CD14-positive monocyte (primary cell): Measurements from ENCODE around the gene SLC7A8. TPM values are rescaled to one million over a fixed set of nuclear protein-coding genes. Genes with fewer than 3 reads are reported as not detected.

Source experiments
- DNase-seq, 3 donors: peaks; one replicate each; pipeline ENCODE4 v3.0.0-alpha.2; 2011 to 2022
- H2AFZ ChIP-seq: 2 replicates; pipeline ENCODE4 v1.6.0; 2012; ENCODE audit warnings: mild to moderate bottlenecking, low read depth, low read length, inconsistent platforms; ENCODE audit not compliant: insufficient read depth, poor library complexity, severe bottlenecking
- H3K27ac ChIP-seq, 2 donors: 1 replicate in 1 of 2; 2 replicates in 1 of 2; pipeline ENCODE4 v1.5.1; 2012 to 2013; ENCODE audit warnings: low read length in 2 of 2, control low read depth in 1 of 2, inconsistent platforms in 1 of 2, low read depth in 1 of 2, mild to moderate bottlenecking in 1 of 2
- H3K27me3 ChIP-seq, 2 donors: one replicate each; pipeline versions ENCODE4 v1.6.0 to v1.6.1; 2011 to 2013; ENCODE audit warnings: low read length in 2 of 2; ENCODE audit not compliant: control insufficient read depth in 2 of 2, insufficient read depth in 2 of 2
- H3K36me3 ChIP-seq, 2 donors: replicated peaks in 1 of 2; 1 replicate in 1 of 2; 2 replicates in 1 of 2; pipeline versions ENCODE4 v1.5.1 to v1.6.1; 2012 to 2013; ENCODE audit warnings: low read length in 2 of 2, control low read depth in 1 of 2, inconsistent platforms in 1 of 2, mild to moderate bottlenecking in 1 of 2; ENCODE audit not compliant: insufficient read depth in 2 of 2, control insufficient read depth in 1 of 2
- H3K4me1 ChIP-seq, 2 donors: 1 replicate in 1 of 2; 2 replicates in 1 of 2; pipeline versions ENCODE4 v1.5.1 to v1.6.1; 2012 to 2013; ENCODE audit warnings: low read length in 2 of 2, control low read depth in 1 of 2, inconsistent platforms in 1 of 2, mild to moderate bottlenecking in 1 of 2, moderate library complexity in 1 of 2; ENCODE audit not compliant: insufficient read depth in 2 of 2, control insufficient read depth in 1 of 2
- H3K4me2 ChIP-seq: replicated peaks from 2 replicates; pipeline ENCODE3; 2012; ENCODE audit warnings: low read length, moderate library complexity, mild to moderate bottlenecking; ENCODE audit not compliant: poor library complexity, severe bottlenecking; ENCODE audit errors: extremely low read depth
- H3K4me3 ChIP-seq, 3 experiments: fragments of 200-600 bp in 1 of 3; sonication (generic) in 1 of 3; replicated peaks in 1 of 3; 1 replicate in 2 of 3; 2 replicates in 1 of 3; pipeline ENCODE4 v1.5.1; 2011 to 2013; ENCODE audit warnings: low read length in 3 of 3, mild to moderate bottlenecking in 3 of 3, control low read depth in 2 of 3, low read depth in 2 of 3, inconsistent platforms in 1 of 3, moderate library complexity in 1 of 3
- H3K79me2 ChIP-seq: 2 replicates; pipeline ENCODE4 v1.6.0; 2012; ENCODE audit warnings: mild to moderate bottlenecking, control low read depth, inconsistent platforms, low read length, moderate library complexity; ENCODE audit not compliant: insufficient read depth
- H3K9ac ChIP-seq: 2 replicates; pipeline ENCODE4 v1.6.0; 2017; ENCODE audit warnings: low read length, mild to moderate bottlenecking; ENCODE audit not compliant: insufficient read depth, poor library complexity, severe bottlenecking
- H3K9me3 ChIP-seq, 2 donors: replicated peaks in 1 of 2; 1 replicate in 1 of 2; 2 replicates in 1 of 2; pipeline versions ENCODE4 v1.5.1 to v1.6.1; 2012 to 2013; ENCODE audit warnings: low read length in 2 of 2, control low read depth in 1 of 2; ENCODE audit not compliant: control insufficient read depth in 1 of 2, insufficient read depth in 1 of 2
- H4K20me1 ChIP-seq: 2 replicates; pipeline ENCODE4 v1.6.0; 2012; ENCODE audit warnings: mild to moderate bottlenecking, low read length, control low read depth, moderate library complexity; ENCODE audit not compliant: insufficient read depth
- H3K27ac Mint-ChIP-seq, 7 donors: one replicate each; pipeline ENCODE4 v1.8.0; 2020; ENCODE audit warnings: mild to moderate bottlenecking in 7 of 7, mixed read lengths in 7 of 7, moderate library complexity in 6 of 7, inconsistent platforms in 2 of 7
- H3K27me3 Mint-ChIP-seq, 3 donors: one replicate each; pipeline ENCODE4 v1.8.0; 2021 to 2022; ENCODE audit warnings: low read depth in 3 of 3, mild to moderate bottlenecking in 3 of 3, mixed read lengths in 3 of 3, moderate library complexity in 3 of 3, inconsistent platforms in 1 of 3
- H3K36me3 Mint-ChIP-seq, 2 donors: one replicate each; pipeline ENCODE4 v1.8.0; 2020; ENCODE audit warnings: mixed read lengths in 2 of 2, inconsistent platforms in 1 of 2, mild to moderate bottlenecking in 1 of 2
- H3K4me1 Mint-ChIP-seq: one replicate; pipeline ENCODE4 v1.8.0; 2020; ENCODE audit warnings: mild to moderate bottlenecking, mixed read lengths
- H3K4me3 Mint-ChIP-seq, 2 donors: one replicate each; pipeline ENCODE4 v1.8.0; 2020; ENCODE audit warnings: mild to moderate bottlenecking in 2 of 2, mixed read lengths in 2 of 2, moderate library complexity in 1 of 2
- H3K9me3 Mint-ChIP-seq, 7 donors: one replicate each; pipeline ENCODE4 v1.8.0; 2020 to 2022; ENCODE audit warnings: mixed read lengths in 7 of 7, mild to moderate bottlenecking in 6 of 7, moderate library complexity in 6 of 7, inconsistent platforms in 2 of 7
- WGBS: methylation state at CpG from one replicate; pipeline ENCODE4 v1.1.5; 2013; ENCODE audit warnings: missing lambda C conversion rate; ENCODE audit not compliant: insufficient coverage; 5-methylcytosine and 5-hydroxymethylcytosine counted together
- intact Hi-C, 2 donors: fragments of 100-400 bp; cut with micrococcal nuclease; formaldehyde crosslinking; loops; one replicate each; pipeline versions ENCODE4 v1.15.0 to v1.15.1; 2023
- polyA plus RNA-seq, 3 donors: library from polyadenylated mRNA; depleted of rRNA in 1 of 3; unstranded in 2 of 3; stranded (reverse) in 1 of 3; fragments of 300-500 nt in 2 of 3; fragments of >200 nt in 1 of 3; fragmentation: Illumina TruSeq in 2 of 3; gene quantifications; 1 replicate in 2 of 3; 2 replicates in 1 of 3; pipeline ENCODE4 v1.2.3, GENCODE V29; 2012 to 2021
- TF ChIP-seq, protein P1 (sequence below): fragments of 200-600 bp; IDR thresholded peaks from one replicate; pipeline ENCODE4 v1.8.0; 2022; ENCODE audit warnings: antibody characterized with exemption, mild to moderate bottlenecking

The SLC7A8 gene
- polyA plus RNA-seq, 3 donors: 0.05 to 0.53 (median 0.25) TPM

DNA sequence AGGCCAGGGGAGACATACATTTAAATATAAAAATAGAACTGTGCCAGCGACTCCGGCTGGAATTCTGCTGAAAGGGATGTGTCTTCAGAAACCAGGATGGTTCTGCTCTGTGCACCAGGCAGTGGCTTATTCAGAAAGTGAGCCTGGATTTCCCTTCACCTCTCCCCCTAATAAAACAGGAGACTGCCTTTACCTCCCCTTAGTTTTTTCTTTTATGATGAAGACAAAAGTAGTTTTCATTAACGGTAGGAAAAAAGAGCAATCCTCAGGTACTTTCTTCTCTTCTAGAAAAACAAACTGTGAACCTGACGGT lies 346 bp downstream of the SLC7A8 start:
- no peaks in the 10 kb centered on the region for H3K36me3 Mint-ChIP-seq
- no peak overlapping the region for H3K4me3 Mint-ChIP-seq
- Histone ChIP-seq H3K9ac (peak overlapping the region; percentile 53), H3K4me1 (peaks cover 34 to 36% of the 10 kb centered on the region in 2 donors), H3K79me2 (no peaks in the 10 kb centered on the region), H3K27ac (no peak overlapping the region), H3K4me3 (peak overlapping the region; percentile 34 to 76 (median 57)), H2AFZ (peak overlapping the region; percentile 75), H3K4me2 (peak overlapping the region; percentile 87), H3K9me3 (no peaks in the 10 kb centered on the region), H3K36me3 (no peaks in the 10 kb centered on the region), H4K20me1 (no peaks in the 10 kb centered on the region), H3K27me3 (peaks cover 7 to 12% of the 10 kb centered on the region in 2 donors)
- WGBS: 0% methylated on average over 1 of the region's 4 CpGs
- no peak overlapping the region for H3K27ac Mint-ChIP-seq
- TF ChIP-seq, protein P1, sequence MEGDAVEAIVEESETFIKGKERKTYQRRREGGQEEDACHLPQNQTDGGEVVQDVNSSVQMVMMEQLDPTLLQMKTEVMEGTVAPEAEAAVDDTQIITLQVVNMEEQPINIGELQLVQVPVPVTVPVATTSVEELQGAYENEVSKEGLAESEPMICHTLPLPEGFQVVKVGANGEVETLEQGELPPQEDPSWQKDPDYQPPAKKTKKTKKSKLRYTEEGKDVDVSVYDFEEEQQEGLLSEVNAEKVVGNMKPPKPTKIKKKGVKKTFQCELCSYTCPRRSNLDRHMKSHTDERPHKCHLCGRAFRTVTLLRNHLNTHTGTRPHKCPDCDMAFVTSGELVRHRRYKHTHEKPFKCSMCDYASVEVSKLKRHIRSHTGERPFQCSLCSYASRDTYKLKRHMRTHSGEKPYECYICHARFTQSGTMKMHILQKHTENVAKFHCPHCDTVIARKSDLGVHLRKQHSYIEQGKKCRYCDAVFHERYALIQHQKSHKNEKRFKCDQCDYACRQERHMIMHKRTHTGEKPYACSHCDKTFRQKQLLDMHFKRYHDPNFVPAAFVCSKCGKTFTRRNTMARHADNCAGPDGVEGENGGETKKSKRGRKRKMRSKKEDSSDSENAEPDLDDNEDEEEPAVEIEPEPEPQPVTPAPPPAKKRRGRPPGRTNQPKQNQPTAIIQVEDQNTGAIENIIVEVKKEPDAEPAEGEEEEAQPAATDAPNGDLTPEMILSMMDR: no peak
- intact Hi-C loops: loop anchor here in 1 of 2 donors (2.0 to 5.0 kb wide), 2 partner anchors 20 to 106 kb away; no protein-coding TSS in a partner anchor
- H3K4me1 Mint-ChIP-seq: peaks cover 32% of the 10 kb centered on the region
- H3K27me3 Mint-ChIP-seq: peaks cover 0 to 3% (median 1%) of the 10 kb centered on the region in 3 donors
- DNase-seq: no peak
- H3K9me3 Mint-ChIP-seq: peaks cover 0 to 2% (median 0%) of the 10 kb centered on the region in 7 donors

DNA sequence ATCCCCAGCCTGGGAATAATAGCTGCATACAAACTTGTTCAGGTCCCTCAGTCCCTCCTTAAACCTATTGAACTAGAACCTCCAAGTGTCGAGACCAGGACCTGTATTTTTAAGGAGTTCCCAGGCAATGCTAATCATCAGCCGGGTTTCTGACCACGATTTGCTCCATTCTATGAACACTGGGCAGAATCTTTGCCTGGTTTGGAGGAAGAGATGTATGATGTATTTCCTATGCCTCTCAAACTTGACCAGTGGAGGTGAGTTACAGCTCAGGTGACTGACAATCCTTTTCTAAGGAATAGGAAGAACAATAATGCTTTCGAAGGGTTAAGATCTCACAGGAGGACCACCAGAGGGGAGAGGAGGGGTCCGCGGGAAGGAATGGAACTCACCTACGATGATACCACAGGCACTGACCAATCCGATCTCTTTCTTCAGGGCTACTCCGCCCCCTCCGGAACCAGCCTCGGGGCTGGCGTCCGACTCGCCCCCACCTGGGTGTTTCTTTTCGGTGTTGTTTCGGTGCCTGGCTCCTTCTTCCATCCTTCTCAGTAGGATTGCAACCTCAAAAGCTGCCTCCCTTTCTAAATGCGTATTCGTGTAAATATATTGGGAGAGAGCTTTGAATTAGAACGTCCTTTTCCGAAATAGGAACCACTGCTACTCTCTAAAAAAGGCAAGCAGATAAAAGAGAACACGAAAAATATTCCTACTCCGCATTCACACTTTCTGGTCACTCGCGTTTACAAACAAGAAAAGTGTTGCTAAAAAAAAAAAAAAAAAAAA lies 895 bp downstream of the SLC7A8 start:
- no peak overlapping the region for H3K27ac Mint-ChIP-seq
- Histone ChIP-seq H3K27ac (no peak overlapping the region), H3K27me3 (peaks cover 7 to 12% of the 10 kb centered on the region in 2 donors), H2AFZ (peak overlapping the region; percentile 75), H3K36me3 (no peaks in the 10 kb centered on the region), H3K9ac (peak overlapping the region; percentile 53), H4K20me1 (no peaks in the 10 kb centered on the region), H3K4me3 (peak overlapping the region; percentile 34 to 76 (median 57)), H3K79me2 (no peaks in the 10 kb centered on the region), H3K4me2 (peak overlapping the region; percentile 87), H3K9me3 (no peaks in the 10 kb centered on the region), H3K4me1 (peaks cover 34 to 36% of the 10 kb centered on the region in 2 donors)
- no peak for DNase-seq
- WGBS: 14% methylated on average over 1 of the region's 24 CpGs
- TF ChIP-seq, protein P1: no peak
- H3K4me1 Mint-ChIP-seq: peaks cover 32% of the 10 kb centered on the region
- peaks cover 0 to 2% (median 0%) of the 10 kb centered on the region in 7 donors for H3K9me3 Mint-ChIP-seq
- peaks cover 0 to 3% (median 1%) of the 10 kb centered on the region in 3 donors for H3K27me3 Mint-ChIP-seq
- intact Hi-C loops: loop anchor here in 1 of 2 donors (2.0 to 5.0 kb wide), 2 partner anchors 20 to 105 kb away; no protein-coding TSS in a partner anchor
- no peaks in the 10 kb centered on the region for H3K36me3 Mint-ChIP-seq
- no peak overlapping the region for H3K4me3 Mint-ChIP-seq
